ENCODE data around the gene VAV2. TPM values are rescaled to one million over a fixed set of nuclear protein-coding genes. Genes with fewer than 3 reads are reported as not detected.

The VAV2 gene
- total RNA-seq, 4 donors from 2014 or later: 10.3 to 20.1 (median 13.1) TPM

DNA sequence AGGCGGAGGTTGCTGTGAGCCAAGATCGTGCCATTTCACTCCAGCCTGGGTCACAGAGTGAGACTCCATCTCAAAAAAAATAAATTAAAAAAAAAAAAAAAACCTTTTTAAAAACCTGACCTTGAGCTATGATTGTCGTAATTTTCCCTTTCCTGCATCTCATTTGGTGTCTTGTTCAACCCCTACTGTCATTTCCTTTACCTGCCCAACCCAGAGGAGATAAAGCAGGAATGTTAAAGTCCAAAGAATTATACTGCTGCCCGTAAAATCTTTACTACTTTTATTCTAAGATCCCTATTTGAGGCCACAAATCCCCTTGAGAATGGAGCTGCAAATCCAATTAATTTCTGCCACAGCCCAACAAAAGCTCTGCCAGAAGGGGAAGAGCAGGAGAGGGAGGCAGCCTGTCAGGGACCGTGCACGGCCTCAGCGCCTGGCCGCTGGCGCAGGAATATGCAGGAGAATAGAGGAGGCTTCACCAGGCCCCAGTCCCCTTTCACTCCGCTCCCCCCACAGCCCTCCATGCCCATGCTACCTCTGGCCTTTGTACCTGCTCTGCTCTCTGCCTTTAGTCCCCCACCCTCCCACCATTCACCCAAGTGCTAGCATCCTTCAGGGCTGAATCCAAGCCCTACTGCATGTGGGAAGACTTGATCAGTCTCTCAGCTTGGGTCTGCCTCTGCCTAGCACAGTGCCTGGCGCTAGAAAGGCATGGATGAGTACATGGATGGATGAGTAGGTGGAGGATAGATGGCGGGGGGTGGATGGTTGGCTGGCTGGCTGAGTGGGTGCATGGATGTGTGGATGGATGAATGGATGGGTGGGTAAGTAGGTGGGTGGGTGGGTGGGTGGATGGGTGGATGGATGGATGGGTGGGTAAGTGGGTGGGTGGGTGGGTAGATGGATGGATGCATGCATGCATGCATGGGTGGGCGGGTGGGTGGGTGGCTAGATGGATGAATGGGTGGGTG lies 154.2 kb downstream of the VAV2 start:
- no peaks in the 10 kb centered on the region for H3K9me3 ChIP-seq
- H3K4me3 ChIP-seq: no peak overlapping the region
- DNase-seq (ENCODE audit: low spot score in 2 of 2): no peak
- 92 to 94% methylated on average over 13 of the region's 13 CpGs for WGBS, 2 donors
- H3K27ac ChIP-seq: no peak overlapping the region
- TF ChIP-seq EP300 (IDR thresholded peaks at IDR 0.05): no peak
- TF ChIP-seq POLR2A (IDR thresholded peaks at IDR 0.05): no peak
- TF ChIP-seq, protein P1, sequence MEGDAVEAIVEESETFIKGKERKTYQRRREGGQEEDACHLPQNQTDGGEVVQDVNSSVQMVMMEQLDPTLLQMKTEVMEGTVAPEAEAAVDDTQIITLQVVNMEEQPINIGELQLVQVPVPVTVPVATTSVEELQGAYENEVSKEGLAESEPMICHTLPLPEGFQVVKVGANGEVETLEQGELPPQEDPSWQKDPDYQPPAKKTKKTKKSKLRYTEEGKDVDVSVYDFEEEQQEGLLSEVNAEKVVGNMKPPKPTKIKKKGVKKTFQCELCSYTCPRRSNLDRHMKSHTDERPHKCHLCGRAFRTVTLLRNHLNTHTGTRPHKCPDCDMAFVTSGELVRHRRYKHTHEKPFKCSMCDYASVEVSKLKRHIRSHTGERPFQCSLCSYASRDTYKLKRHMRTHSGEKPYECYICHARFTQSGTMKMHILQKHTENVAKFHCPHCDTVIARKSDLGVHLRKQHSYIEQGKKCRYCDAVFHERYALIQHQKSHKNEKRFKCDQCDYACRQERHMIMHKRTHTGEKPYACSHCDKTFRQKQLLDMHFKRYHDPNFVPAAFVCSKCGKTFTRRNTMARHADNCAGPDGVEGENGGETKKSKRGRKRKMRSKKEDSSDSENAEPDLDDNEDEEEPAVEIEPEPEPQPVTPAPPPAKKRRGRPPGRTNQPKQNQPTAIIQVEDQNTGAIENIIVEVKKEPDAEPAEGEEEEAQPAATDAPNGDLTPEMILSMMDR (IDR thresholded peaks at IDR 0.05): no peak
- H3K4me1 ChIP-seq: peaks cover 0 to 31% (median 0%) of the 10 kb centered on the region in 4 donors
- no peaks in the 10 kb centered on the region for H3K27me3 ChIP-seq
- H3K36me3 ChIP-seq: peaks cover 0 to 8% (median 0%) of the 10 kb centered on the region in 3 donors

DNA sequence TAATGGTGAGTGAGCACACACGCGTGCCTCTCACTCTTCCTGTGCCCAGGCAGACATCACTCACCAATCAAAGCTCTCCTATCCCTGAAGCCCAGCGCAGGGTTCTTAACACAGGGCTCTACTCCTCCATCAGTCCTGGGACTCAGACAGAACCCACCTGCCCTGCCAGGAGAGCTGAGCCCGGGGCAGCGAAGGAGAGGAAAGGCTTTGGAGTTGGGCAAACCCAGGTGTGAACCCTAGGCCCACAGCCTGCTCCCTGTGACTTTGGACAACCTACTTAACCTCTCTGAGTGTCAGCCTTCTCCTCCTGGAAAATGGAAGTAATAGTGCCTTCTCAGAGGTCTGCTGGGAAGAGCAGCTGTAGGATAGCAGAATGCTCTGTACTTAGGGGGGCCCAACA lies 155.3 kb downstream of the VAV2 start:
- TF ChIP-seq POLR2A (IDR thresholded peaks at IDR 0.05) (no peak), EP300 (IDR thresholded peaks at IDR 0.05) (no peak)
- TF ChIP-seq, protein P1 (IDR thresholded peaks at IDR 0.05): no peak
- Histone ChIP-seq H3K27me3 (no peaks in the 10 kb centered on the region), H3K27ac (no peak overlapping the region), H3K4me1 (peaks cover 0 to 24% (median 0%) of the 10 kb centered on the region in 4 donors), H3K4me3 (no peak overlapping the region), H3K36me3 (peaks cover 0 to 16% (median 0%) of the 10 kb centered on the region in 3 donors), H3K9me3 (no peaks in the 10 kb centered on the region)
- WGBS, 2 donors: 89 to 93% methylated on average over 5 of the region's 5 CpGs
- DNase-seq (ENCODE audit: low spot score in 2 of 2): no peak

DNA sequence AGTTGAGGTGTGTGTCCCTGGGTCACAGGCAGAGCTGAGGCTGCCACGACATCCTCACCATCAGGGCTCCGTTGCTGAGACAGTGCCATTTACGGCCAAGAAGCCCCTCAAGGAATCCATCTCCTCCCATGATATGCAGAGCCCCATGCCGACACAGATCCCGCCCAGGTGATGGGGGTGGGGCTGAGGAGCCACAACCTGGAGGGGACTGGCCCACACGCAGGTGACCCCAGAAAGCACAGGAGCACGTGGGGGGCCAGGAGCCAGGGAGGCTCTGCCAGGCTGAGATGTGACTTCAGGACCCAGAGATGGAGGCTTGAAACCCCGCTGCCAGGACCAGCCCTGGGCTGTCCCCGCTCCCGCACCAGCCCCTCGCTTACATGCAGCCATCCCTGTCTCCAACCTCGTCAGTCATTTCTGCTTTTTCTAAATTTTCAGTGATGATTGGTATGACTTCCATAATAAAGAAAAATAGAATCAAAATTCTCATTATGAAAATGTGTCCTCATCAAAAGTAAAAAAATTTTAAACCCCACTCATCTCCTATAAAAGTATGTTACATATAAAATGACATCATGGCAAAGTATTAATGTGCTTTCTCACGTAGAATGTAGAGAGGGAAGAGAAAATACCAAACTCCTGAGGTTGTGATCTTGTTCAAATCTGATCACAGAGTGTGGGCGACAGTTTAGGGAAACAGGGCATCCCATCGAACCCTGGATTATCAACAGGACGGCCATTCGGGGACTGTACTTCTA lies 155.9 kb downstream of the VAV2 start:
- H3K4me3 ChIP-seq: no peak overlapping the region
- no peaks in the 10 kb centered on the region for H3K9me3 ChIP-seq
- no peaks in the 10 kb centered on the region for H3K27me3 ChIP-seq
- TF ChIP-seq EP300 (IDR thresholded peaks at IDR 0.05): no peak
- TF ChIP-seq POLR2A (IDR thresholded peaks at IDR 0.05): no peak
- TF ChIP-seq, protein P1 (IDR thresholded peaks at IDR 0.05): no peak
- no peak for DNase-seq (ENCODE audit: low spot score in 2 of 2)
- H3K4me1 ChIP-seq: peaks cover 0 to 24% (median 0%) of the 10 kb centered on the region in 4 donors
- no peak overlapping the region for H3K27ac ChIP-seq
- WGBS, 2 donors: 86% methylated on average over 17 of the region's 17 CpGs
- H3K36me3 ChIP-seq: peaks cover 0 to 16% (median 0%) of the 10 kb centered on the region in 3 donors

DNA sequence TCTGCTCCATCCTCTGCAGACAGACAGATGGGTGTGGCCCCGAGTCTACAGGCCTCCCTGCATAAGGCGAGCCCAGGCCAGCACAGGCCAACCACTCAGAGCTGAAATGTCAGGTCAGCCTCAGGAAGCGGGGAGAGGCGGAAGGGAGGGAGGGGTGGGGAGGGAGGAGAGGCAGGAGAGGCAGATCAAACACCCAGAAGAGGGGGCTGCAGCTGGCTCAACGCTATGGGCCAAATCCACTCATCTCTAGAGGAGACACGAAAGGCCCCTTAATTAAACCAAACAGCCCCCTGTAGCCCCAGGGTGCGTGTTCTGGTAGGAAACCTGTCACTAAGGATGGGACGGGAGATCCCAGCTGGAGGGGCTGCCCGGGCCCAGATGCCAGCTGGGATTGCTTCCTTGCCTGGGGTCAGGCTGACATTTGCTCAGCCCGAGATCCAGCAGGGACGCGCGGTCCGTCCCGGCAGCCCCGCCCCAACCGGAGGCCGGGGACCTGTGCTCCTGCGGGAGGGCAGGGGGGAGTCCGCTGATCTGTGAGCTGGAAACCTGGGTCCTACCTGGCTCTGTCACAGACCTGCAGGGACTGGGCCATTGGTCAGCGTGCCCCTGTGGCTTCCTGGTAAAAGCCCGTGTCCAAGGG lies 156.7 kb downstream of the VAV2 start:
- Histone ChIP-seq H3K27me3 (no peaks in the 10 kb centered on the region), H3K4me3 (no peak overlapping the region), H3K4me1 (peaks cover 0 to 18% (median 0%) of the 10 kb centered on the region in 4 donors), H3K27ac (no peak overlapping the region), H3K9me3 (no peaks in the 10 kb centered on the region), H3K36me3 (peaks cover 0 to 16% (median 0%) of the 10 kb centered on the region in 3 donors)
- no peak for TF ChIP-seq EP300 (IDR thresholded peaks at IDR 0.05)
- no peak for TF ChIP-seq POLR2A (IDR thresholded peaks at IDR 0.05)
- TF ChIP-seq, protein P1 (IDR thresholded peaks at IDR 0.05): no peak
- no peak for DNase-seq (ENCODE audit: low spot score in 2 of 2)
- WGBS, 2 donors: 71% methylated on average over 10 to 13 of the region's 22 CpGs

Measured in tibial nerve (tissue), 4 donors.